BE2C (cell line): Measurements from ENCODE around the gene NRXN2.
A peak's percentile ranks its signal among the peaks of the same experiment; 100 is the strongest.

Experiments used
- DNase-seq: peaks from one replicate; pipeline ENCODE4 v3.0.0-alpha.2; 2020
- H3K27me3 ChIP-seq: fragments of 250-450 bp; sonication (Bioruptor Pico); 2 replicates; pipeline ENCODE4 v1.5.1; 2020; ENCODE audit warnings: mild to moderate bottlenecking
- H3K36me3 ChIP-seq: fragments of 250-450 bp; sonication (Bioruptor Pico); 2 replicates; pipeline ENCODE4 v1.5.1; 2020; ENCODE audit warnings: mild to moderate bottlenecking
- H3K4me1 ChIP-seq: fragments of 250-450 bp; sonication (Bioruptor Pico); 2 replicates; pipeline ENCODE4 v1.5.1; 2020
- H3K4me3 ChIP-seq: 2 replicates; pipeline ENCODE4 v1.5.1; 2011; ENCODE audit warnings: low read depth, low read length
- H3K9me3 ChIP-seq: fragments of 250-450 bp; sonication (Bioruptor Pico); 2 replicates; pipeline ENCODE4 v1.5.1; 2020
- CTCF ChIP-seq: IDR thresholded peaks from 2 replicates; pipeline ENCODE4 v1.5.1; 2012; ENCODE audit warnings: mild to moderate bottlenecking, low read depth, low read length

NRXN2 gene

GRCh38 chr11:64695548-64695947 lies 27.4 kb downstream of the NRXN2 start:
- no peak for DNase-seq
- peaks cover 9% of the 10 kb centered on the region for H3K4me1 ChIP-seq
- H3K36me3 ChIP-seq, result no peaks in the 10 kb centered on the region
- TF ChIP-seq CTCF, result no peak
- H3K27me3 ChIP-seq, result no peaks in the 10 kb centered on the region
- no peaks in the 10 kb centered on the region for H3K9me3 ChIP-seq
- no peak overlapping the region for H3K4me3 ChIP-seq

DNA sequence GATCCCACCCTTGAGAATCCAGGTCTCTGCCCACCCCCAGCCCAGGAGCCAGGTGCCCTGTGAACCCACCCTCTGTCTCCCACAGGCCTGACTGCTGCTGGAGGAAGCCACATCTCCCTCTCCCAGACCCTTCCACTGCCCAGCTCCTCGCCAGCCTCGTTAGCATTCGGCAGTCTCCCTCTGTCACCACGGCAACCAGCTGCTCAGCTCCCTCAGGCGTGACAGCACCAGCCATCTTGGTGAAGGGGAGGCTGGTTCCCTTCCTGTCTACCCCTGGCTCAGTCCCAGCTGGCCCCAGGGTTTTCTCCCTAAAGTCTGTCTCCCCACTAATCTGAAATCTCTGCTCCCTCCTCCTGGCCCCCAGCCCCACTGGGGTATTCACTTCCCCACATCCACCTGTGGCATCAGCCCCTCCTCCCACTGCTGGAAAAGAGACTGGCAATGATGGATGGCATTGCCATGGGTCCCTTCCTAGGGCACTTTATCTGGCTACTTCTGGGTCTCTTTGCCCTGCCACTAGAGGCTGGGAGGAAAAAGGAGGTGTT lies 28.1 kb downstream of the NRXN2 start:
- peak; percentile 74 for DNase-seq
- Histone ChIP-seq H3K4me1 (peaks cover 9% of the 10 kb centered on the region), H3K4me3 (no peak overlapping the region), H3K36me3 (no peaks in the 10 kb centered on the region), H3K9me3 (no peaks in the 10 kb centered on the region), H3K27me3 (no peaks in the 10 kb centered on the region)
- TF ChIP-seq CTCF, result no peak

DNA sequence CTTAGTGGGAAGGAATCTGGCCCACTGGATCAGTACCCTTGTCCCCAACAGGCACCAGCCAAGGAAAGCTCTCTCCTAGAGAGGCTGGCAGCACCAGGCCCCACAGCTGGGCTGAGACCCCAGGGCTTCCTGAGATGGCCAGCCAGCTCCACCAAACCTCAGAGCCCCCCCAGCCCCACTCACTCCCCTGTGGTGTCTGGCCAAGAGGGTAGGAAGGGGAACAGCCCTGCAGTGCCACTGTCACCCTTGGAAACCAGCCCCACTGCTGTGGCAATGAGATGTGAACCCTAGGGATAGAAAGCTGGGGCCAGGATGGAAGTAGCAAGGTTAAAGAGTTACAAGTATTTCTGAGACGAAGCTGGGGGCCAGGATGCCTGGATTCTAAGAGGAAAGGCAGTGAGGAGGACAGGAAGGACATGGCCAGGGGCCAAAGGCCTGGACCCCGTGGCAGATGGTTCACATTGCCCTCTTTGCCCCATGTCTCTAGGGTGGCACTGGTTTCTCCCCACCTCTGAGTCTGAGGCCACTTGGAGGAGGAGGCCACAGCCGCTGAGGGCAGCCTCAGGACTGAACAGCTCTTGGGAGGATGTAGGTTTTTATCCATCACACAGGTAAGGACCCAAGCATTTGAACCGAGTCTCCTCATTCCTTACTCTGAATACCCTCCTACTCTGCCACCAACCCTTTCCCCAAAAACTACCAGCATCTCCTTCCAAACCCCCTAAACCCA lies 28.8 kb downstream of the NRXN2 start:
- H3K4me3 ChIP-seq, result no peak overlapping the region

DNA sequence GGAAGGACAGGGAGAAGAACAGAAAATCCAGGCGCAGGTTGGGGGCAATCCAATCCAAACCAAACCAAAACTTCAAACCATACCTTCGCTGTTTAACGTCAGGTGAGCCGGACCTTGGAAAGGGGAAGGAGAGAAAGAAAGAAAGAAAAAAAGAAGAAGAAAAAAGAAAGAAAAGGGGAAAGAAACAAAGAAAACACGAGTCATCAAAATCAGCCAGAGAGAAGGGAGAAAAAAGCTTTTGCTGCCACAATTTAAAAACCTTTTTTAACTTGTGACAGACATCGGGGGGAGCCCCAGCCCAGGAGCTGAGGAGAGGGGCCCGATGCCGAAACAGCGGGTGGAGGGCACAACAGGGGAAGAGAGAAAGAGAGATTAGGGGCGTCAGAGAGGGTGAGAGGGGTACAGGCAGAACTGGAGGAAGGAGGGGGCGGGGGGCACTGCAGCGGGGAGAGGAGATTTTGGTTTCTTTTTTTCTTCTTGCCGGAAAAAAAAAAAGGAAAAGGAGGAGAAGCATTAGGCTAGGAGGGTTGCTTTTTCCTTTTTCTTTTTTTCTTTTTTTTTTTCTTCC lies 30.1 kb downstream of the NRXN2 start:
- Histone ChIP-seq H3K36me3 (no peaks in the 10 kb centered on the region), H3K4me3 (no peak overlapping the region), H3K4me1 (peaks cover 9% of the 10 kb centered on the region), H3K27me3 (no peaks in the 10 kb centered on the region), H3K9me3 (no peaks in the 10 kb centered on the region)
- DNase-seq, result no peak
- TF ChIP-seq CTCF, result no peak

More for the DNA sequence above, 28.8 kb downstream of the NRXN2 start:
- TF ChIP-seq CTCF, result no peak
- Histone ChIP-seq H3K36me3 (no peaks in the 10 kb centered on the region), H3K9me3 (no peaks in the 10 kb centered on the region), H3K27me3 (no peaks in the 10 kb centered on the region), H3K4me1 (peaks cover 9% of the 10 kb centered on the region)
- DNase-seq, result no peak

GRCh38 chr11:64691543-64691942 lies 31.5 kb downstream of the NRXN2 start:
- no peaks in the 10 kb centered on the region for H3K27me3 ChIP-seq
- no peak for TF ChIP-seq CTCF
- no peak overlapping the region for H3K4me3 ChIP-seq
- DNase-seq, result no peak
- H3K9me3 ChIP-seq, result no peaks in the 10 kb centered on the region
- H3K36me3 ChIP-seq, result no peaks in the 10 kb centered on the region
- H3K4me1 ChIP-seq, result peaks cover 9% of the 10 kb centered on the region

GRCh38 chr11:64690235-64690634 lies 32.8 kb downstream of the NRXN2 start:
- Histone ChIP-seq H3K27me3 (no peaks in the 10 kb centered on the region), H3K4me3 (no peak overlapping the region)
- TF ChIP-seq CTCF, result no peak

More at GRCh38 chr11:64690235-64690634, 32.8 kb downstream of the NRXN2 start:
- Histone ChIP-seq H3K9me3 (no peaks in the 10 kb centered on the region), H3K36me3 (no peaks in the 10 kb centered on the region), H3K4me1 (peaks cover 7% of the 10 kb centered on the region)
- DNase-seq, result no peak
